Measurements from ENCODE around the gene EDAR.

EDAR gene

GRCh38 chr2:108944601-108945331 is 44.3 kb downstream of the EDAR start:
- H3K27ac ChIP-seq: no peak overlapping the region; the same call in 1 of the 2 replicates
- no peak for TF ChIP-seq CTCF (conservative IDR thresholded peaks at IDR 0.05)

- no peak for TF ChIP-seq CTCF (conservative IDR thresholded peaks at IDR 0.05)
- peak overlapping the region; percentile 44 for H3K27ac ChIP-seq
Measured at GRCh38 chr2:108943751-108944150, 45.3 kb downstream of the EDAR start.

GRCh38 chr2:108942888-108943287 is 46.1 kb downstream of the EDAR start:
- peak overlapping the region; percentile 44 for H3K27ac ChIP-seq
- TF ChIP-seq CTCF (conservative IDR thresholded peaks at IDR 0.05): no peak

GRCh38 chr2:108942231-108942825 is 46.7 kb downstream of the EDAR start:
- TF ChIP-seq CTCF (conservative IDR thresholded peaks at IDR 0.05): no peak
- peak overlapping the region; percentile 44 for H3K27ac ChIP-seq

GRCh38 chr2:108941767-108942166 is 47.3 kb downstream of the EDAR start:
- no peak overlapping the region for H3K27ac ChIP-seq
- TF ChIP-seq CTCF (conservative IDR thresholded peaks at IDR 0.05): no peak

- no peak for TF ChIP-seq CTCF (conservative IDR thresholded peaks at IDR 0.05)
- H3K27ac ChIP-seq: no peak overlapping the region
Measured at GRCh38 chr2:108941161-108941665, 47.8 kb downstream of the EDAR start.

- H3K27ac ChIP-seq: no peak overlapping the region
- no peak for TF ChIP-seq CTCF (conservative IDR thresholded peaks at IDR 0.05)
Measured at GRCh38 chr2:108940156-108940555, 48.9 kb downstream of the EDAR start.

Measured in VCaP (cell line).